GM18907 (cell line): Measurements from ENCODE around the gene RARA.

ENCODE experiments used
- ATAC-seq: cut with Tn5 transposase; IDR thresholded peaks from one replicate; pipeline ENCODE4 v1.9.1; 2021; ENCODE audit warnings: mild to moderate bottlenecking, moderate library complexity; ENCODE audit not compliant: unreplicated experiment

RARA gene

DNA sequence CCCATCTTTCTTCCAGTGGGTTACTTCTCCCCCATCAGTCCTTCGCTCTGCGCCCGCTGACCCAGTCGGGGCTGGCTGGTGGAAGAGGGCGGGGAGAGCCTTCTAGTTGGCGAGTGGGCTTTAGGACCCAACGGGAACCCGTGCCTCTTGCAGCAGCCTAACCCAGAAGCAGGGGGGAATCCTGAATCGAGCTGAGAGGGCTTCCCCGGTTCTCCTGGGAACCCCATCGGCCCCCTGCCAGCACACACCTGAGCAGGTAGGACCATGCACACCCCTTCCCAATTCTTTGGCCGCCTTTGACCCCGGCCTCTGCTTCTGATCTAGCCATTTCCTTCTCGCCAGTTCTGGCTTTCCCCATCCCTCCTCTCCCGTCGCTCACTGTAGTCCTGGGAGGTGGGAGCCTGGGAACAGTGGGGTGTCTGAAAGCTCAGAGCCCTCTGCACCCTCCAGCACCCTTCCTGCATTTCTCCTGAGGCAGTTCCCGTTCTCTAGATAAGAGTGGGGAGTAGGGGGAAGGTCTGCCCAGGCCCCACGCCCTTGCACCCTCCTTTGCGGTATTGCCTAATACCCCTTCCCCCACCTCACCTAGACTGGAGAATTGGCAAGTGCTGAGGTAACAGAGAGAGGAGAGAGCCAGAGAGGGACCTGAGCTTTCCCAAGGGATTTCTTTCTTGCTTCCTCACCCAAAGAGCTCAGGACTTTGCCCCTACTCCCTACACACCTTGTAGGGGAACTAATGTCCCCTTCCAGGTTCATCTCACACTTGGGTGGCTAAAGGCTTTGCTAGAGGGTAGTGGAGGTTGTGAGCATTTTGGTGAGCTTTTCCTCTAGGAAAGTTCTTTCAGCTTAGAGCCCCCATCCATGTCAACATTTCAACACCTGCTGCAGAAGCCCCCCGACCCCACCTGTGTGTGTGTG lies at the start of gene RARA:
Gene RARA (plus strand): TSS at position 150 of the 918 bp plus-strand sequence. CDS start 22,039 bp downstream, outside the sequence.
- no peak for ATAC-seq

GRCh38 chr17:40259505-40259904 lies 49.5 kb upstream of the RARA start:
- ATAC-seq = no peak

GRCh38 chr17:40260528-40260927 lies 48.5 kb upstream of the RARA start:
- no peak for ATAC-seq

DNA sequence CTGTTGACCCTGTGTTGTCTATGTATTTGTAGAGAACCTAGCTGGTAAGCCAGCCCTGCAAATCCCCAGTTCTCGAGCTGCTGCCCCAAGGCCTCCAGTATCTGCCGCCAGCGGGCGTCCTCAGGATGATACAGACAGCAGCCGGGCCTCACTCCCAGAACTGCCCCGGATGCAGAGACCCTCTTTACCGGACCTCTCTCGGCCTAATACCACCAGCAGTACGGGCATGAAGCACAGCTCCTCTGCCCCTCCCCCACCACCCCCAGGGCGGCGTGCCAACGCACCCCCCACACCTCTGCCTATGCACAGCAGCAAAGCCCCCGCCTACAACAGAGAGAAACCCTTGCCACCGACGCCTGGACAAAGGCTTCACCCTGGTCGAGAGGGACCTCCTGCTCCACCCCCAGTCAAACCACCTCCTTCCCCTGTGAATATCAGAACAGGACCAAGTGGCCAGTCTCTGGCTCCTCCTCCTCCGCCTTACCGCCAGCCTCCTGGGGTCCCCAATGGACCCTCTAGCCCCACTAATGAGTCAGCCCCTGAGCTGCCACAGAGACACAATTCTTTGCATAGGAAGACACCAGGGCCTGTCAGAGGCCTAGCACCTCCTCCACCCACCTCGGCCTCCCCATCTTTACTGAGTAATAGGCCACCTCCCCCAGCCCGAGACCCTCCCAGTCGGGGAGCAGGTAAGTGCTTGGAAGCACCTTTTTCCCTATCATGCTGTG lies 44.4 kb upstream of the RARA start:
- ATAC-seq = no peak

GRCh38 chr17:40265337-40265736 lies 43.6 kb upstream of the RARA start:
- no peak for ATAC-seq

DNA sequence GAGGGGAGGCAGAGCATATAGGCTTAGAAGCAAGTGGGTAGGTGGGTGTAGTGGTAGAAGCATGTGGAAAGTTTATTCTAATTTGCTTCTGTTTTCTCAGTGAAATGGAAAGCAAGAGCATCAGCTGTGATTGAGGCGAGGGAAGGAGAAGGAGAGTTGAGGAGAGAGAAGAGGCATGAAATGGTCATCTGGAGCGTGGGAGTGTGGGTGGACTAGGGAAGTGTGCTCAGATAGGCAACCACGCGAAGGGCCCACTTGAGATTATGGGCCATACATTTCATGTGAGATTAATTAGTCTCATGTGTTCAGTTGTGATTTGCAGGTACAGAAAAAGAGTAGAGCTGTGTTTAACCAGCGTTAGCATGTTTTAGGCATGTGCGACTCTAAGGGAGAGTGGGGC lies 42.1 kb upstream of the RARA start:
- ATAC-seq = no peak

DNA sequence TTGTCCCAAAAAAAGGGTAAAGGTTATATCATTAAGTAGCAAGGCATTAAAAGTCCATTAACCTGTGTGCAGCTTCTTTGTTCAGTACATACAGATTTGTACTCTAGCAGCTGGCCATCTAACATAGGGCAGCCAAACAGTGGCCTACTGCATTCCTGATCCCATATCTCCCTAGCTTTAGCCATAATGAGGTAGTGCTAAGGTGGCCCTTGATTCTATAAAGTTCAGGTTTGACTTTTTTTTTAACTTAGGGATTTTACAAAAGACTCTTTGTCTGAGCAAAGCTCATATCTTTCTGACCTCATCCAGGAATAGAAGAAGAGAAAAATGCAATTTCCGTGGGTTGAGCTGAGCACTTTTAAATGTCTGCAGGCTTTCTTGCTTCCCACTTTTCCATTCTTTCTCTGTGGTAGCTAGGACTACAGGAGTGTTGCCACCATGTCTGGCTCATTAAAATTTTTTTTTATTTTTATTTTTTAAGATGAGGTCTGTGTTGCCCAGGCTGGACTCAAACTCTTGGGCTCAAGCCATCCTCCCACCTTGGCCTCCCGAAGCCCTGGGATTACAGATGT lies 40.8 kb upstream of the RARA start:
- ATAC-seq = no peak

DNA sequence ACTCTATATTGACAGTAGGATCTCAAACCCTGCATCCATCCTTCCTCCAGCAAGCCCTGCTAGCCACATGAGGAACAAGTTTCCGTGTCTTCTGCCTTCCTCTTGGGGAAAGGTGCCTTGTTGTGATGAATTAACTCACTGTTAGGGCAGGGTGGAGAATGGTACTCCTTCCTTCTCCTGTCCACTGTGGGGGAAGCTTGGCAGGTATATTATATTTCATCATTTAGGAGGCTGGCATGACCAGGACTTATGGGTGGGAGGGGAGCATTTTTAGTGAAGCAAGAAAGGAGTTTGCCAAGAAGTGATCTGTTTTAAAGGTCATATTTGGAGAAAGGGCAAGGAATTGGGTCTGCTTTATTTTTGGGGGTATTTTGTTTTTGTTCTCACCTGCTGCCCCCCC lies 30.6 kb upstream of the RARA start:
- ATAC-seq = no peak

GRCh38 chr17:40279402-40279801 lies 29.6 kb upstream of the RARA start:
- ATAC-seq = no peak

DNA sequence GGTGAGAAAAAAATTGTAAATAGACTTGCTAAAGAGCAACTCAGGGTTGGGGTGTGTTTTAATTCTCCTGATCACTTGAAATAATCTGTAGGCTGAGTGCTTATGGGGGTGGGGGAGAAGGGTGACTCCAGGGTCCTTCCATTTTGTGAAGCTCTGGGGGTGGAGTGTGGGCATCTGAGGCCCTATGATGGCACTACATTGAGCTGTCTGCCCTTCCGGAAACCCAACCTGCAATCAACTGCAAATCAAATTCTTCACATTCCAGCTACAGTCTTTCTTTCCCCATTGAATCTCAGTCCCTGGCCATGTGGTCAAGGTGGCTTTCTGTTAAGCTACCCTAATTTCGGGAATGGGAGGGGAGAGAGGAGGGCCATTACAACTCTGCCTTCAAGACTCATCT lies 27.3 kb upstream of the RARA start:
- ATAC-seq = no peak

DNA sequence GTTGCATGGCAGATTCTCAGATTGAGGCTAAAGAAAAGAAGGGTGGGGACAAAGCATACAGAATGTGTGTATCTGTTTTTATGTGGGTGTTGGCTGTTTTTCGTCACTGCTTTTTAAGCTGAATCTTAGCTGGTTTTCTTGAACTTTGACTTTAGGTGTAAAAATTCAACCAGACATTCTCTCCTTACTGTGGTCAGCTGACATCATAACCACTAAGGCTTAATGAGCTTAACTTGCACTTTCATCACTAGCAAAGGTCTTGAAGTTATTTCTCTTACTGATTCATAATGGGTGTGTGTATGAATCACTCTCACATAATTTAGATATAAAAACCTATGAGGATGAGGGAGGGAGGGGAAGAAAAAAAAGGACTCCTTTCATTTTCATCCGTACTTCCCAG lies 25.3 kb upstream of the RARA start:
- no peak for ATAC-seq

DNA sequence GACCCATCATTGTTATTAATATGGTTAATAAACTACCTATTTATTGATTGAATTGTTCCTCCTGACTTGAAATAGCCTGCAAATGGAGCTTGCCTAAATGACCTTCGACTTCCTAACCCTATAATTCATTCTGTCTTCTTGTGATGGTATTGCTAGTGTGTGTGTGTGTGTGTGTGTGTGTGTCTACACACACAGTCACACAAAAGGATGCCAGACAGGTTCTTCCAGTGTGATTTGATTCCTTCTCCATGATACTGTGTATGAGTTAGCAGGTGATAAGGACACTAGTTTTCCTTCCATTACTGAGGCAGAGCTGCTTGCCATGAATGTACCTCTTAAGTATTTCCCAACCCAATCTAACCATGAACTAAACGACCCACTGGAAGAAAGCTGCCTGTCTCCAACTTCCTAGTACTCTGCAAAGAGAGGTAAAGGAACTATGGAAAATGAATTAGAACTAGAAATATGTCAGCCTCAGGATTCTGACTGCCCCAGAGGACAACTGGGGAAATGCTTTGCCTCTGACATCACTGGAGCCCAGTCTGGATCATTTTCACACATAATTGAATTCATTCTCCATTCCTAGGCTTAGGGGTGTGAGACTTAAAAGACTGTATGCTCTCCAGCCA lies 24.8 kb upstream of the RARA start:
- ATAC-seq = no peak

DNA sequence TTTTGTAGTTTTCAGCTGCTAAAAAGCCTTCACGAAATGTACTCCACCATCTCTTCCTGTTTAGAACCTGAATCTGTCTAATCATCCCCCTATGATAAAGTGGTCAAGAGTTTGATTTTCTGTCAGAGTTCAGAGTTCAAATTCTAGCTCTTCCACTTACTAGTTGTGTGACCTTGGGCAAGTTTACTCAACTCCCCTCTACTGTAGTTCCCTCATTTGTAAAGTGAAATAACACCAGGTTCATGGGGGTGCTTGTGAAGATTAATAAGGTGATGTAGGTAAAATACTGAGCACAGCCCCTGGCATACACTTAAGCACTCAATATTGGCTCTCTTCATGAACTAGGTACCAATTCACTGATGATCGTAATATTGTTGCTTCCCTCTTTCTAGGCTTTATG lies 22.5 kb upstream of the RARA start:
- ATAC-seq = no peak

- ATAC-seq = no peak
These were observed 21.9 kb upstream of the RARA start for GRCh38 chr17:40287159-40287493.

- peak; percentile 93 for ATAC-seq
These were observed 21.2 kb upstream of the RARA start, which contains the start of gene CDC6 for GRCh38 chr17:40287494-40288369. Gene CDC6, plus strand, starts transcription at chr17:40287879. Its CDS starts 1,542 bp downstream, at chr17:40289421.

DNA sequence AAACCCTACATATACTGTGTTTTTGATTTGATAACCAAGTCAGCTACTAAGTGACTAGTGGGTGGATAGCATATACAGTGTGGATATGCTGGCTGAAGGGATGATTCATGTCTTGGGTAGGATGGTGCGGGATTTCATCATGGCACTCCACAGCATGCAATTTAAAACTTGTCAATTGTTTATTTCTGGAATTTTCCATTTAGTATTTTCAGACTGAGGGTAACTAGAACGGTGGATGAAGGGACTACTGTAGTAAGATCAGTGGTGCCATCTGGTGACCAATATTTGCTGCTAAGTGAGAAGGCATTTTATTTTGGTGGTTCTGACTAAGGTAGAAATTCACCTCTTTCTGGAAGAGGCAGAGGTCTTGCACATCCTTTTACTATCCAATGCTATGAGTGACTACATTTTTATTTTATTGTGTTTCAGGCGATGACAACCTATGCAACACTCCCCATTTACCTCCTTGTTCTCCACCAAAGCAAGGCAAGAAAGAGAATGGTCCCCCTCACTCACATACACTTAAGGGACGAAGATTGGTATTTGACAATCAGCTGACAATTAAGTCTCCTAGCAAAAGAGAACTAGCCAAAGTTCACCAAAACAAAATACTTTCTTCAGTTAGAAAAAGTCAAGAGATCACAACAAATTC lies 18.2 kb upstream of the RARA start:
- ATAC-seq = no peak

- ATAC-seq = no peak
These were observed 17.7 kb upstream of the RARA start for GRCh38 chr17:40291281-40291664.

GRCh38 chr17:40293363-40293762 lies 15.6 kb upstream of the RARA start:
- ATAC-seq = no peak

GRCh38 chr17:40295488-40296436 lies 13.2 kb upstream of the RARA start:
- no peak for ATAC-seq
